ENCODE measurements around the gene HOMER2. TPM values are rescaled to one million over a fixed set of nuclear protein-coding genes. Genes with fewer than 3 reads are reported as not detected.

HOMER2 gene
- total RNA-seq, 1 donor from 2014 or later, result 48.5 TPM

DNA sequence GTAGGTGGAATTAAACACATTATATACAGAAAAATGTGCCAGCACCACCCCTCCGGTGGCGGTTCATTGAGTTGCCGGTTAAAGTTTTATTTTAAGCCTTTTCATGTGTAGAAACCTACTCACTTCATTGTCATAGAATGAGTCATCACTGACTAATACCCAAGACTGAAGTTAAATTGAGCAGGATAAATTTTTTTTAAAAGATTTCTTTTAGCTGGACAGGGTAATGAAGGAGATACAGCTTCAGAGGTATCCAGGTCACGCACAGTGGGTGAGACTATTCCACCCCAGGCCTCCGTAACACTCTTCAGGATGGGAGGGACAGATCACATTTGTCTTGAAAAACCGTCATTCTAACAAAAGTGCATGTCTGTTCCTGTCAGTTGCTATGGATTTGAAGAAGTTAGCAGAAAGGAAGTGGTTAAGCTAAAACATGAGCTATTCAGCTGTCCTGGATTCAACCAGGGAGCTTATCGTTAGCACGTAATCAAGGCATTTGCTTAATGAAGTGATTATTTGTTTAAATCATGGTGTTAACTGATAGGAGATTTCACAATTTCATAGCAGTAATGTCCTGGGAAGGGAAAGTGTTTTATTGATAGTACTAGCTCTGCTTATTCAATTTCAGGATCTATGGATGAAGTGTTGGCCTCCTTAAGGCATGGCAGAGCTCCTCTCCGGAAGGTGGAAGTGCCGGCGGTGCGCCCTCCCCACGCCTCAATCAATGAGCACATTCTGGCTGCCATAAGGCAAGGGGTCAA lies 119.7 kb downstream of the HOMER2 start:
- no peak overlapping the region for H3K27ac ChIP-seq (replicated peaks)
- H3K36me3 ChIP-seq, result peaks cover 99% of the 10 kb centered on the region

DNA sequence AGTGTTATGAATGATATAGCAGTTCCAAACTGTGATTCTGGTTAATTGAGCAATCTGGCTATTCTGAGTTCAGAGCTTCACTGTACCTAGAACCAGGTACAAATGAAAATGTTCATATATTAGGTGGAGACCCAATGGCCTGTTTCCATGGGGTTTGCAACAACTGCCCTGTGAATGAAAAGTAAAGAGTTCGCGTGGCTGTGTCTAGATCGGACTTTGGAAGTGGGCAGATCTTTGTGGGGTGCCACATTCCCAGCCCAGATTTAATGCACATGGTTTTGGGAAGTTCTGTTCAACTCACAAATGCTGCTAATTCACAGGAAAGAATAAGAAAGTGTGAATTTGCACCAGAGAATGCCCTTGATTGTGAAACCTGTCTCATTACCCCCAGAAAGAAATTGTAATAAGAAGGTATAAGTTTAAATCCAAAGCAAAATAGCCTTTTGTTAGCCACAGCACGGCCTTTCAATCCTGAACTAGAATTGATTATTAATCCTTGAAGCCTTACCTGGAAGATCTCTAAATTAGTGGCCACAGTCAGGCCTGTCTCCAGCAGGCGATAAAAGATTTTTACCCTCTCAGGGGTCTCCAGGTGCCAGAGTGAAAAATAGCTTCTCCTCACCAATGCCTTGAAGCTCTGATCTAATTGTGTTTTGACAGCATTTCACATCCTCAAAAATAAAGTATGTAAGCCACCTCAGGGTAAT lies 120.5 kb downstream of the HOMER2 start:
- Histone ChIP-seq H3K4me1 (peaks cover 11% of the 10 kb centered on the region), H3K27me3 (ENCODE audit: low read depth) (no peaks in the 10 kb centered on the region), H3K36me3 (peaks cover 99% of the 10 kb centered on the region), H3K27ac (replicated peaks) (no peak overlapping the region), H3K9me3 (replicated peaks) (peaks cover 5% of the 10 kb centered on the region), H3K4me3 (no peak overlapping the region)
- DNase-seq, result no peak
- TF ChIP-seq, protein P1, sequence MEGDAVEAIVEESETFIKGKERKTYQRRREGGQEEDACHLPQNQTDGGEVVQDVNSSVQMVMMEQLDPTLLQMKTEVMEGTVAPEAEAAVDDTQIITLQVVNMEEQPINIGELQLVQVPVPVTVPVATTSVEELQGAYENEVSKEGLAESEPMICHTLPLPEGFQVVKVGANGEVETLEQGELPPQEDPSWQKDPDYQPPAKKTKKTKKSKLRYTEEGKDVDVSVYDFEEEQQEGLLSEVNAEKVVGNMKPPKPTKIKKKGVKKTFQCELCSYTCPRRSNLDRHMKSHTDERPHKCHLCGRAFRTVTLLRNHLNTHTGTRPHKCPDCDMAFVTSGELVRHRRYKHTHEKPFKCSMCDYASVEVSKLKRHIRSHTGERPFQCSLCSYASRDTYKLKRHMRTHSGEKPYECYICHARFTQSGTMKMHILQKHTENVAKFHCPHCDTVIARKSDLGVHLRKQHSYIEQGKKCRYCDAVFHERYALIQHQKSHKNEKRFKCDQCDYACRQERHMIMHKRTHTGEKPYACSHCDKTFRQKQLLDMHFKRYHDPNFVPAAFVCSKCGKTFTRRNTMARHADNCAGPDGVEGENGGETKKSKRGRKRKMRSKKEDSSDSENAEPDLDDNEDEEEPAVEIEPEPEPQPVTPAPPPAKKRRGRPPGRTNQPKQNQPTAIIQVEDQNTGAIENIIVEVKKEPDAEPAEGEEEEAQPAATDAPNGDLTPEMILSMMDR (IDR thresholded peaks at IDR 0.05; ENCODE audit: borderline replicate concordance), result no peak
- intact Hi-C loops (cut with micrococcal nuclease), result no loop called here

More for the DNA sequence above, 119.7 kb downstream of the HOMER2 start:
- Histone ChIP-seq H3K9me3 (replicated peaks) (peaks cover 5% of the 10 kb centered on the region), H3K27me3 (ENCODE audit: low read depth) (no peaks in the 10 kb centered on the region), H3K4me1 (peaks cover 11% of the 10 kb centered on the region), H3K4me3 (no peak overlapping the region)
- intact Hi-C loops (cut with micrococcal nuclease), result no loop called here
- TF ChIP-seq, protein P1 (IDR thresholded peaks at IDR 0.05; ENCODE audit: borderline replicate concordance), result no peak
- DNase-seq, result no peak

- no peak for DNase-seq
- no peaks in the 10 kb centered on the region for H3K27me3 ChIP-seq (ENCODE audit: low read depth)
- no peak overlapping the region for H3K4me3 ChIP-seq
- TF ChIP-seq, protein P1 (IDR thresholded peaks at IDR 0.05; ENCODE audit: borderline replicate concordance), result no peak
- intact Hi-C loops (cut with micrococcal nuclease), result no loop called here
- no peaks in the 10 kb centered on the region for H3K9me3 ChIP-seq (replicated peaks)
- H3K4me1 ChIP-seq, result peaks cover 11% of the 10 kb centered on the region
- peaks cover 99% of the 10 kb centered on the region for H3K36me3 ChIP-seq
- H3K27ac ChIP-seq (replicated peaks), result no peak overlapping the region
These were observed 121.9 kb downstream of the HOMER2 start for GRCh38 chr15:82830427-82831173.

DNA sequence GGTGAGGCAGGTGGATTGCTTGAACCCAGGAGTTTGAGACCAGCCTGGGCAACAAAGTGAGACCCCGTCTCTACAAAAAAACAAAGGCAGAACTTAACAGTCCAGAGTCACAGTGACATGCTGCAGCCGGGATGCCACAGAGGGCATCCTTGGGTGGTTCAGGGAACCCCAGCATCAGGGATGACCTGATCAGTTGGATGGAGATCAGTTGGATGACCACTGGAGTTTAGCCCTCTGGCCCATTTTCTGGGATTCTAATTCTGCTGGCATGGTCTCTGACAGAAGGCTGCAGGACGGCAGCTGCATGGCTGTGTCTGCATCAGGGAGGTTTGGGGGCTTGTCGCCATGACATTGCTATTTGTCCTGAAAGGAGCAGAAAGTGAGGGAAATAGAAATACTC lies 123.3 kb downstream of the HOMER2 start:
- intact Hi-C loops (cut with micrococcal nuclease), result no loop called here
- H3K9me3 ChIP-seq (replicated peaks), result no peaks in the 10 kb centered on the region
- TF ChIP-seq, protein P1 (IDR thresholded peaks at IDR 0.05; ENCODE audit: borderline replicate concordance), result no peak
- H3K27me3 ChIP-seq (ENCODE audit: low read depth), result no peaks in the 10 kb centered on the region
- H3K36me3 ChIP-seq, result peaks cover 99% of the 10 kb centered on the region
- DNase-seq, result no peak
- no peak overlapping the region for H3K4me3 ChIP-seq
- no peak overlapping the region for H3K27ac ChIP-seq (replicated peaks)
- H3K4me1 ChIP-seq, result peaks cover 11% of the 10 kb centered on the region

DNA sequence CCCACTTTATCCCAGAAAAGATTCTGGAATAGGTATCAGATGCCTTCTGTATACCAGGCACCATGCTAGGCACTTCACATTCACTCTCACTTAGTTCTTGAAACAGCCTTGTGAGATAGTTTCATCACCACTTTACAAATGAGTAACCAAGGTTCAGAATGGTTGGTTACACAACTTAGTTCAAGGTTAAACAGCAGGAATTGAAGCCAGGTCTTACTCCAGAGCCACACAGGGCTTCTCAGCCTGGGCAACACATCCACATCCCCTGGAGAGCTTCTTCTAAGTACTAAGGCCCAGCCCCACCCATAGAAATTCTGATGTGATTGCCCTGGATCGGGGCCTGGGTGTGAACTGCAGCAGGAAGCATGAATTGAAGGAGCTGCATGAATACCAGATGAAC lies 124.4 kb downstream of the HOMER2 start:
- H3K9me3 ChIP-seq (replicated peaks), result no peaks in the 10 kb centered on the region
- H3K36me3 ChIP-seq, result peaks cover 99% of the 10 kb centered on the region
- H3K27me3 ChIP-seq (ENCODE audit: low read depth), result no peaks in the 10 kb centered on the region
- no peak overlapping the region for H3K27ac ChIP-seq (replicated peaks)
- no peak for DNase-seq
- H3K4me3 ChIP-seq, result no peak overlapping the region
- intact Hi-C loops (cut with micrococcal nuclease), result no loop called here
- TF ChIP-seq, protein P1 (IDR thresholded peaks at IDR 0.05; ENCODE audit: borderline replicate concordance), result no peak
- peaks cover 14% of the 10 kb centered on the region for H3K4me1 ChIP-seq
